ENCODE data around the gene IQSEC1. TPM values are rescaled to one million over a fixed set of nuclear protein-coding genes. Genes with fewer than 3 reads are reported as not detected.

The IQSEC1 gene
- total and polyA plus RNA-seq, 9 of the 15 experiments (the other 6 are each of a cell fraction or from before 2014, with no cell fraction given) = 0.56 to 39.0 (median 6.8) TPM

DNA sequence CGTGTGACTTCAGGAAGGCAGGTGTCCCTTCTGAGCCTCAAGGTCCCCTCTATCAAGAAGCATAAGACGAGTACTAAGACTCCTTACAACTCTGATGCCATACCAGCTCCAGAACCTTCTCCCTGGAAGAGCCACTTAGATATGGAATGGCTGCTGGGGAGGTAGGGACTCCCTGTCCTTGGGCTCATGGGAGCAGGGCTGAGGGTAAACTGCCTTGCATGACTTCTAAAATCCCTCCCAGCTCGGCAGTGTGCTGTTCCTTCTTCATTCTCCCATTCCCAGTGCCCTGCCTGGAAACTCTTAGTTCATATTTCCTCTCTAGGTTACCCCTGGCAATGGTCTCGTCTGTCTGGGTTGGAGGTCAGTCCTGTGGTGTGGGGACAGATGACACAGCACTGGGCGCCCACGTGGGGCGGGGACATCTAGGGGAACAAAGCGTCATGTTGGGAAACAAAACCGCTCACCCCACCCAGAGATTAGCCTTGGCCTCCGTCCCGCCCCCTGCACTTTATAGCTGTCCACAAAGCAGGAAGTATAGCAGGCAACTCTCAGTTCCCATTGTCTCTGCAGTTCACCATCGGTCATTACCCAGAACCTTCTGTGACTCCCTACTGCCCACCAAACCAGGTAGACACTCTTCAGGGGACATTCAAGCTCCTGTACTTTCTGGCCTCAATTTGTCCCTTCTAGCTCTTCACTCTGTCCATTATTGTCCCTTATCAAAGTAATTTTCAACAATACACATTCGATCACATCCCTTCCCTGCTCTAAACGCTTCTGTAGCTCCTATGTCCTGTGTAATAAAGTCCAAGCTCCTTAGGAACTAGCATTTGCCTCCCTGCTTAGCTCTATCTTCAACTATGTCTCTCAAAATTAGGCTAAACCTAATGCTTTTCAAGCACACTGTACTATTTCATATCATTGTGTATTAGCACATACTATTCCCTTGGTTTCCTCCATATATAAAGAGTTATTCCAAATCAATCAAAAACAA lies 73.8 kb downstream of the IQSEC1 start (continued):
- TF ChIP-seq, protein P1, sequence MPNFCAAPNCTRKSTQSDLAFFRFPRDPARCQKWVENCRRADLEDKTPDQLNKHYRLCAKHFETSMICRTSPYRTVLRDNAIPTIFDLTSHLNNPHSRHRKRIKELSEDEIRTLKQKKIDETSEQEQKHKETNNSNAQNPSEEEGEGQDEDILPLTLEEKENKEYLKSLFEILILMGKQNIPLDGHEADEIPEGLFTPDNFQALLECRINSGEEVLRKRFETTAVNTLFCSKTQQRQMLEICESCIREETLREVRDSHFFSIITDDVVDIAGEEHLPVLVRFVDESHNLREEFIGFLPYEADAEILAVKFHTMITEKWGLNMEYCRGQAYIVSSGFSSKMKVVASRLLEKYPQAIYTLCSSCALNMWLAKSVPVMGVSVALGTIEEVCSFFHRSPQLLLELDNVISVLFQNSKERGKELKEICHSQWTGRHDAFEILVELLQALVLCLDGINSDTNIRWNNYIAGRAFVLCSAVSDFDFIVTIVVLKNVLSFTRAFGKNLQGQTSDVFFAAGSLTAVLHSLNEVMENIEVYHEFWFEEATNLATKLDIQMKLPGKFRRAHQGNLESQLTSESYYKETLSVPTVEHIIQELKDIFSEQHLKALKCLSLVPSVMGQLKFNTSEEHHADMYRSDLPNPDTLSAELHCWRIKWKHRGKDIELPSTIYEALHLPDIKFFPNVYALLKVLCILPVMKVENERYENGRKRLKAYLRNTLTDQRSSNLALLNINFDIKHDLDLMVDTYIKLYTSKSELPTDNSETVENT (CRISPR knock-in tag; IDR thresholded peaks at IDR 0.05) = no peak; the same call in 1 of the 2 replicates
- TF ChIP-seq KDM4B (IDR thresholded peaks at IDR 0.05; ENCODE audit: borderline replicate concordance in 2 of 2, low read depth in 1 of 2) (no peak), NCOA1 (IDR thresholded peaks at IDR 0.05; ENCODE audit: low read depth) (peak; percentile 75), ZNF766 (CRISPR knock-in tag; conservative IDR thresholded peaks at IDR 0.05) (peak; percentile 72), ZNF444 (CRISPR knock-in tag; IDR thresholded peaks at IDR 0.05) (0 out of 2 replicates have a peak, but pooled peaks have one; percentile 31), SRF (CRISPR knock-in tag; IDR thresholded peaks at IDR 0.05) (0 out of 4 replicates have a peak, but pooled peaks of 1 of the 2 experiments have one; percentile 47), TSC22D4 (tag; IDR thresholded peaks at IDR 0.05) (no peak), SREBF1 (IDR thresholded peaks at IDR 0.05; ENCODE audit: borderline replicate concordance, low read depth, low read length) (peak; percentile 76; the same call in 1 of the 2 replicates), ZC3H8 (IDR thresholded peaks at IDR 0.05) (peak; percentile 24; the same call in 1 of the 2 replicates), SMARCA4 (IDR thresholded peaks at IDR 0.05) (peak; percentile 74; the same call in 1 of the 2 replicates), ZBTB34 (CRISPR knock-in tag; IDR thresholded peaks at IDR 0.05) (no peak), THRAP3 (IDR thresholded peaks at IDR 0.05; ENCODE audit: borderline replicate concordance) (peak; percentile 85; the same call in 1 of the 2 replicates), ZNF146 (CRISPR knock-in tag; IDR thresholded peaks at IDR 0.05; ENCODE audit: unreplicated experiment) (no peak), RUNX1 (IDR thresholded peaks at IDR 0.05; ENCODE audit: low read depth) (0 out of 2 replicates have a peak, but pooled peaks have one; percentile 36), ZZZ3 (IDR thresholded peaks at IDR 0.05) (no peak), MIER1 (IDR thresholded peaks at IDR 0.05; ENCODE audit: low read depth) (peak; percentile 51; the same call in 1 of the 2 replicates), CBX2 (IDR thresholded peaks at IDR 0.05; ENCODE audit: insufficient read depth, low read length, poor library complexity, severe bottlenecking) (no peak), MCM2 (IDR thresholded peaks at IDR 0.05; ENCODE audit: low read depth) (no peak)
- TF ChIP-seq, protein P2, sequence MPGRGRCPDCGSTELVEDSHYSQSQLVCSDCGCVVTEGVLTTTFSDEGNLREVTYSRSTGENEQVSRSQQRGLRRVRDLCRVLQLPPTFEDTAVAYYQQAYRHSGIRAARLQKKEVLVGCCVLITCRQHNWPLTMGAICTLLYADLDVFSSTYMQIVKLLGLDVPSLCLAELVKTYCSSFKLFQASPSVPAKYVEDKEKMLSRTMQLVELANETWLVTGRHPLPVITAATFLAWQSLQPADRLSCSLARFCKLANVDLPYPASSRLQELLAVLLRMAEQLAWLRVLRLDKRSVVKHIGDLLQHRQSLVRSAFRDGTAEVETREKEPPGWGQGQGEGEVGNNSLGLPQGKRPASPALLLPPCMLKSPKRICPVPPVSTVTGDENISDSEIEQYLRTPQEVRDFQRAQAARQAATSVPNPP (IDR thresholded peaks at IDR 0.05; ENCODE audit: borderline replicate concordance, insufficient read depth, insufficient read length) = no peak
- TF ChIP-seq, protein P3, sequence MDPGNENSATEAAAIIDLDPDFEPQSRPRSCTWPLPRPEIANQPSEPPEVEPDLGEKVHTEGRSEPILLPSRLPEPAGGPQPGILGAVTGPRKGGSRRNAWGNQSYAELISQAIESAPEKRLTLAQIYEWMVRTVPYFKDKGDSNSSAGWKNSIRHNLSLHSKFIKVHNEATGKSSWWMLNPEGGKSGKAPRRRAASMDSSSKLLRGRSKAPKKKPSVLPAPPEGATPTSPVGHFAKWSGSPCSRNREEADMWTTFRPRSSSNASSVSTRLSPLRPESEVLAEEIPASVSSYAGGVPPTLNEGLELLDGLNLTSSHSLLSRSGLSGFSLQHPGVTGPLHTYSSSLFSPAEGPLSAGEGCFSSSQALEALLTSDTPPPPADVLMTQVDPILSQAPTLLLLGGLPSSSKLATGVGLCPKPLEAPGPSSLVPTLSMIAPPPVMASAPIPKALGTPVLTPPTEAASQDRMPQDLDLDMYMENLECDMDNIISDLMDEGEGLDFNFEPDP (CRISPR knock-in tag; IDR thresholded peaks at IDR 0.05) = peak; percentile 75; the same call in 1 of the 2 replicates
